Astrocyte (in vitro differentiated cells and primary cell): ENCODE data around the gene ESD. TPM values are rescaled to one million over a fixed set of nuclear protein-coding genes. Genes with fewer than 3 reads are reported as not detected.

ENCODE experiments used
- DNase-seq: peaks from one replicate; pipeline ENCODE4 v3.0.0-alpha.2; 2010; ENCODE audit warnings: low read depth
- FAIRE-seq: peaks from 2 replicates; lab custom pipeline; 2011; peaks lifted over from hg19 to GRCh38; lab: Jason Lieb, UNC
- H2AFZ ChIP-seq: 2 replicates; pipeline ENCODE4 v1.6.0; 2012; ENCODE audit warnings: low read depth, low read length, inconsistent platforms
- H3K27ac ChIP-seq: 2 replicates; pipeline ENCODE4 v1.5.1; 2011; ENCODE audit warnings: low read depth, low read length, inconsistent platforms
- H3K27me3 ChIP-seq: 2 replicates; pipeline ENCODE4 v1.6.0; 2011; ENCODE audit warnings: low read length, inconsistent platforms; ENCODE audit not compliant: insufficient read depth
- H3K36me3 ChIP-seq: 2 replicates; pipeline ENCODE4 v1.5.1; 2011; ENCODE audit warnings: low read length, inconsistent platforms; ENCODE audit not compliant: insufficient read depth
- H3K4me1 ChIP-seq: 2 replicates; pipeline ENCODE4 v1.5.1; 2011; ENCODE audit warnings: low read length, inconsistent platforms; ENCODE audit not compliant: insufficient read depth
- H3K4me2 ChIP-seq: 2 replicates; pipeline ENCODE4 v1.6.0; 2012; ENCODE audit warnings: low read length, inconsistent platforms
- H3K4me3 ChIP-seq: 2 replicates; pipeline ENCODE4 v1.5.1; 2011; ENCODE audit warnings: low read depth, mild to moderate bottlenecking, low read length, inconsistent platforms; ENCODE audit not compliant: insufficient read depth
- H3K79me2 ChIP-seq: 2 replicates; pipeline ENCODE4 v1.6.0; 2012; ENCODE audit warnings: mild to moderate bottlenecking, low read length, inconsistent platforms; ENCODE audit not compliant: insufficient read depth
- H3K9ac ChIP-seq: 2 replicates; pipeline ENCODE4 v1.6.0; 2012; ENCODE audit warnings: mild to moderate bottlenecking, low read length, inconsistent platforms
- H3K9me3 ChIP-seq: 2 replicates; pipeline ENCODE4 v1.5.1; 2012; ENCODE audit warnings: low read depth, mild to moderate bottlenecking, low read length, inconsistent platforms; ENCODE audit not compliant: insufficient read depth
- H4K20me1 ChIP-seq: 2 replicates; pipeline ENCODE4 v1.6.0; 2012; ENCODE audit warnings: low read length, inconsistent platforms; ENCODE audit not compliant: insufficient read depth
- H3K27ac Mint-ChIP-seq: one replicate; pipeline ENCODE4 v1.8.0; 2021; ENCODE audit warnings: mild to moderate bottlenecking, mixed read lengths; ENCODE audit not compliant: unreplicated experiment
- H3K27me3 Mint-ChIP-seq: one replicate; pipeline ENCODE4 v1.8.0; 2021; ENCODE audit warnings: low read depth, mixed read lengths; ENCODE audit not compliant: unreplicated experiment
- H3K36me3 Mint-ChIP-seq: one replicate; pipeline ENCODE4 v1.8.0; 2021; ENCODE audit warnings: low read depth, mixed read lengths; ENCODE audit not compliant: unreplicated experiment
- H3K4me1 Mint-ChIP-seq: one replicate; pipeline ENCODE4 v1.8.0; 2021; ENCODE audit warnings: low read depth, mixed read lengths; ENCODE audit not compliant: unreplicated experiment
- H3K4me3 Mint-ChIP-seq: one replicate; pipeline ENCODE4 v1.8.0; 2021; ENCODE audit warnings: mild to moderate bottlenecking, moderate library complexity, mixed read lengths; ENCODE audit not compliant: unreplicated experiment
- H3K9me3 Mint-ChIP-seq: one replicate; pipeline ENCODE4 v1.8.0; 2021; ENCODE audit warnings: mild to moderate bottlenecking, mixed read lengths; ENCODE audit not compliant: unreplicated experiment
- EZH2 ChIP-seq: IDR thresholded peaks from 2 replicates; pipeline ENCODE4 v1.6.1; 2012; ENCODE audit warnings: mild to moderate bottlenecking, low read length, inconsistent platforms; ENCODE audit not compliant: insufficient read depth
- total RNA-seq: library from RNA; stranded (reverse); gene quantifications from 2 replicates; pipeline ENCODE4 v1.2.1, GENCODE V29; 2021
- TF ChIP-seq, protein P1 (sequence below): IDR thresholded peaks from 2 replicates; pipeline ENCODE4 v1.5.1; 2011; ENCODE audit warnings: low read depth, mild to moderate bottlenecking, inconsistent platforms, low read length, moderate library complexity; ENCODE audit not compliant: insufficient read depth

The ESD gene
- total RNA-seq, 1 donor from 2014 or later: 91.3 TPM

- H3K9me3 Mint-ChIP-seq: no peaks in the 10 kb centered on the region
- Histone ChIP-seq H3K36me3 (no peaks in the 10 kb centered on the region), H3K4me1 (no peaks in the 10 kb centered on the region), H3K9me3 (no peaks in the 10 kb centered on the region), H3K79me2 (no peaks in the 10 kb centered on the region), H3K9ac (no peak overlapping the region), H3K4me3 (no peak overlapping the region), H3K27me3 (no peaks in the 10 kb centered on the region), H4K20me1 (no peaks in the 10 kb centered on the region), H2AFZ (no peak overlapping the region), H3K27ac (no peak overlapping the region), H3K4me2 (no peak overlapping the region)
- no peak overlapping the region for H3K27ac Mint-ChIP-seq
- H3K27me3 Mint-ChIP-seq: no peaks in the 10 kb centered on the region
- DNase-seq (no peak), FAIRE-seq (no peak)
- no peaks in the 10 kb centered on the region for H3K4me1 Mint-ChIP-seq
- no peak overlapping the region for H3K4me3 Mint-ChIP-seq
- H3K36me3 Mint-ChIP-seq: no peaks in the 10 kb centered on the region
- TF ChIP-seq, protein P1, sequence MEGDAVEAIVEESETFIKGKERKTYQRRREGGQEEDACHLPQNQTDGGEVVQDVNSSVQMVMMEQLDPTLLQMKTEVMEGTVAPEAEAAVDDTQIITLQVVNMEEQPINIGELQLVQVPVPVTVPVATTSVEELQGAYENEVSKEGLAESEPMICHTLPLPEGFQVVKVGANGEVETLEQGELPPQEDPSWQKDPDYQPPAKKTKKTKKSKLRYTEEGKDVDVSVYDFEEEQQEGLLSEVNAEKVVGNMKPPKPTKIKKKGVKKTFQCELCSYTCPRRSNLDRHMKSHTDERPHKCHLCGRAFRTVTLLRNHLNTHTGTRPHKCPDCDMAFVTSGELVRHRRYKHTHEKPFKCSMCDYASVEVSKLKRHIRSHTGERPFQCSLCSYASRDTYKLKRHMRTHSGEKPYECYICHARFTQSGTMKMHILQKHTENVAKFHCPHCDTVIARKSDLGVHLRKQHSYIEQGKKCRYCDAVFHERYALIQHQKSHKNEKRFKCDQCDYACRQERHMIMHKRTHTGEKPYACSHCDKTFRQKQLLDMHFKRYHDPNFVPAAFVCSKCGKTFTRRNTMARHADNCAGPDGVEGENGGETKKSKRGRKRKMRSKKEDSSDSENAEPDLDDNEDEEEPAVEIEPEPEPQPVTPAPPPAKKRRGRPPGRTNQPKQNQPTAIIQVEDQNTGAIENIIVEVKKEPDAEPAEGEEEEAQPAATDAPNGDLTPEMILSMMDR: no peak
- TF ChIP-seq EZH2: no peak
Measured at GRCh38 chr13:46834657-46835056, 37.7 kb upstream of the ESD start.

- DNase-seq (peak; percentile 18), FAIRE-seq (peak; percentile 55)
- Histone ChIP-seq H3K9ac (no peak overlapping the region), H3K27me3 (no peaks in the 10 kb centered on the region), H3K27ac (no peak overlapping the region), H4K20me1 (no peaks in the 10 kb centered on the region), H2AFZ (no peak overlapping the region), H3K4me3 (no peak overlapping the region), H3K9me3 (no peaks in the 10 kb centered on the region), H3K79me2 (no peaks in the 10 kb centered on the region), H3K4me1 (no peaks in the 10 kb centered on the region), H3K36me3 (no peaks in the 10 kb centered on the region), H3K4me2 (no peak overlapping the region)
- no peaks in the 10 kb centered on the region for H3K4me1 Mint-ChIP-seq
- H3K4me3 Mint-ChIP-seq: no peak overlapping the region
- H3K27ac Mint-ChIP-seq: no peak overlapping the region
- no peaks in the 10 kb centered on the region for H3K36me3 Mint-ChIP-seq
- H3K27me3 Mint-ChIP-seq: no peaks in the 10 kb centered on the region
- no peaks in the 10 kb centered on the region for H3K9me3 Mint-ChIP-seq
- TF ChIP-seq, protein P1: peak; percentile 94
- TF ChIP-seq EZH2: no peak
Measured at GRCh38 chr13:46831588-46832194, 34.7 kb upstream of the ESD start.

DNA sequence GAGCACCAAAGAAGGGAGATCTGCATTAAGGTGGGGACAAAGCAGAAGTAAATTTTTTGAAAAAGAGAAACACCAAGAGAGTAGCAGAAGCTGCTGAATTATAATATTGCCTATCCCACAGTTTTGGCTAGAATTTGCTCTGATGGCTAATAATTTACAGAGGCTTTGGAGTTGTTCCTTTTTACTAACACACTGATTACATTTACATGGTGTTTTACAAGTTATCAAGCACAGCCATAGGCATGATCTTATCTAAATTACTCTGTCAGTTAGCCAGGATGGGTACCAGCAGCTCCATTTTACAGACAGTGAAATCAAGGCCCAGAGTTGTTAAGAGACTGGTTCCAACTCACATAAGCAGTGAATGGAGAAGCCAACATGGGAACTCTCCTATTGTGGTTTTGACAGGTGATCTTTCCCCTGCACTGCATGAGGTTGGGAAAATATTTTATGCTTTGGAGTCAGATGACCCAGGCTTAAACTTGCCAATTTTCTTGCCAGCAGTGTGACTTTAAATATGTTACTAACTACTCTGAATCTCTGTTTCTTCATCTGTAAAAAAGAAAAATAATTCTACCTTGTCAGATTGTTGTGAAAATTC, 33.5 kb upstream of the ESD start:
- DNase-seq (no peak), FAIRE-seq (no peak)
- Mint-ChIP-seq H3K9me3 (no peaks in the 10 kb centered on the region), H3K4me3 (no peak overlapping the region), H3K27ac (no peak overlapping the region), H3K36me3 (no peaks in the 10 kb centered on the region), H3K4me1 (no peaks in the 10 kb centered on the region), H3K27me3 (no peaks in the 10 kb centered on the region)
- no peak overlapping the region for H3K4me3 ChIP-seq
- H2AFZ ChIP-seq: no peak overlapping the region
- TF ChIP-seq, protein P1: no peak
- TF ChIP-seq EZH2: no peak
- H3K79me2 ChIP-seq: no peaks in the 10 kb centered on the region
- no peaks in the 10 kb centered on the region for H4K20me1 ChIP-seq
- H3K4me2 ChIP-seq: no peak overlapping the region
- no peaks in the 10 kb centered on the region for H3K27me3 ChIP-seq
- H3K27ac ChIP-seq: no peak overlapping the region
- no peak overlapping the region for H3K9ac ChIP-seq
- H3K4me1 ChIP-seq: no peaks in the 10 kb centered on the region
- no peaks in the 10 kb centered on the region for H3K9me3 ChIP-seq
- H3K36me3 ChIP-seq: no peaks in the 10 kb centered on the region
